IPS-18c (cell line): ENCODE measurements around the gene KRT36.

Experiments used
- H3K4me3 ChIP-seq: 2 replicates; pipeline ENCODE4 v1.7.0; 2013; ENCODE audit warnings: low read depth, mild to moderate bottlenecking, low read length, moderate library complexity; ENCODE audit not compliant: insufficient read depth
- H3K9me3 ChIP-seq: one replicate; pipeline ENCODE4 v1.6.1; 2013; ENCODE audit warnings: mild to moderate bottlenecking, low read length, moderate library complexity; ENCODE audit not compliant: control insufficient read depth, insufficient read depth

KRT36 gene

GRCh38 chr17:41466988-41467387 lies 22.7 kb downstream of the KRT36 start, which contains the start of gene KRT32:
Gene KRT32 (minus strand): TSS chr17:41467386. CDS start chr17:41467325, 61 bp downstream.
- no peak within 1 kb of the TSS for H3K4me3 ChIP-seq
- peaks cover 2% of the 10 kb centered on the region for H3K9me3 ChIP-seq

GRCh38 chr17:41464682-41465081 lies 25.0 kb downstream of the KRT36 start:
- H3K4me3 ChIP-seq = no peak overlapping the region
- peaks cover 2% of the 10 kb centered on the region for H3K9me3 ChIP-seq

GRCh38 chr17:41464173-41464572 lies 25.5 kb downstream of the KRT36 start:
- Histone ChIP-seq H3K9me3 (peaks cover 2% of the 10 kb centered on the region), H3K4me3 (no peak overlapping the region)

GRCh38 chr17:41463746-41464145 lies 26.0 kb downstream of the KRT36 start:
- Histone ChIP-seq H3K9me3 (peaks cover 2% of the 10 kb centered on the region), H3K4me3 (no peak overlapping the region)

GRCh38 chr17:41462705-41463104 lies 27.0 kb downstream of the KRT36 start:
- no peak overlapping the region for H3K4me3 ChIP-seq
- H3K9me3 ChIP-seq = peaks cover 2% of the 10 kb centered on the region

GRCh38 chr17:41457676-41458075 lies 32.0 kb downstream of the KRT36 start:
- H3K9me3 ChIP-seq = peaks cover 3% of the 10 kb centered on the region
- H3K4me3 ChIP-seq = no peak overlapping the region

GRCh38 chr17:41456204-41456603 lies 33.5 kb downstream of the KRT36 start:
- Histone ChIP-seq H3K9me3 (peaks cover 8% of the 10 kb centered on the region), H3K4me3 (no peak overlapping the region)

GRCh38 chr17:41455236-41455635 lies 34.5 kb downstream of the KRT36 start:
- H3K4me3 ChIP-seq = no peak overlapping the region
- H3K9me3 ChIP-seq = peaks cover 8% of the 10 kb centered on the region

GRCh38 chr17:41453066-41453465 lies 36.6 kb downstream of the KRT36 start:
- Histone ChIP-seq H3K9me3 (peaks cover 8% of the 10 kb centered on the region), H3K4me3 (no peak overlapping the region)

GRCh38 chr17:41452281-41452680 lies 37.4 kb downstream of the KRT36 start:
- Histone ChIP-seq H3K4me3 (no peak overlapping the region), H3K9me3 (peaks cover 7% of the 10 kb centered on the region)

GRCh38 chr17:41451154-41451728 lies 38.5 kb downstream of the KRT36 start:
- Histone ChIP-seq H3K9me3 (peaks cover 7% of the 10 kb centered on the region), H3K4me3 (no peak overlapping the region)

- Histone ChIP-seq H3K4me3 (no peak overlapping the region), H3K9me3 (peaks cover 9% of the 10 kb centered on the region)
Measured at GRCh38 chr17:41449008-41449407, 40.7 kb downstream of the KRT36 start.

GRCh38 chr17:41448506-41448905 lies 41.2 kb downstream of the KRT36 start:
- Histone ChIP-seq H3K4me3 (no peak overlapping the region), H3K9me3 (peaks cover 9% of the 10 kb centered on the region)

- Histone ChIP-seq H3K9me3 (peaks cover 7% of the 10 kb centered on the region), H3K4me3 (no peak overlapping the region)
Measured at GRCh38 chr17:41446806-41447205, 42.9 kb downstream of the KRT36 start.

- H3K4me3 ChIP-seq = no peak overlapping the region
- peaks cover 4% of the 10 kb centered on the region for H3K9me3 ChIP-seq
Measured at GRCh38 chr17:41444640-41445039, 45.1 kb downstream of the KRT36 start.

- H3K4me3 ChIP-seq = no peak overlapping the region
- peaks cover 4% of the 10 kb centered on the region for H3K9me3 ChIP-seq
Measured at GRCh38 chr17:41444186-41444585, 45.5 kb downstream of the KRT36 start.

GRCh38 chr17:41442739-41443138 lies 47.0 kb downstream of the KRT36 start:
- Histone ChIP-seq H3K4me3 (no peak overlapping the region), H3K9me3 (peaks cover 2% of the 10 kb centered on the region)

GRCh38 chr17:41440531-41441033 lies 49.1 kb downstream of the KRT36 start, which contains the start of gene KRT38:
Gene KRT38 (minus strand): TSS chr17:41440983. CDS start chr17:41440921, 62 bp downstream.
- Histone ChIP-seq H3K9me3 (no peaks in the 10 kb centered on the region), H3K4me3 (no peak within 1 kb of the TSS)

GRCh38 chr17:41439375-41439774 lies 50.3 kb downstream of the KRT36 start:
- Histone ChIP-seq H3K4me3 (no peak overlapping the region), H3K9me3 (no peaks in the 10 kb centered on the region)
